HCT116 (cell line): ENCODE results near the gene GNAT1. TPM values are rescaled to one million over a fixed set of nuclear protein-coding genes. Genes with fewer than 3 reads are reported as not detected.

Source experiments
- ATAC-seq: fragments of 200-7000 bp; cut with Tn5 transposase; 2 replicates; pipeline ENCODE4 v1.9.1; 2020; ENCODE audit warnings: mild to moderate bottlenecking, moderate library complexity
- BruUV-seq: library from RNA; stranded (reverse); fragments of 400-500 nt; replicated peaks from 2 replicates; lab custom pipeline; 2021; lab: Mats Ljungman, UMichigan
- CTCF ChIA-PET: fragments of 300-600 bp; sonication (Branson Sonifier 250); formaldehyde crosslinking; loops from one replicate; lab custom pipeline; 2021; ENCODE audit warnings: antibody characterized with exemption; lab: Charles Lee
- POLR2A ChIA-PET: fragments of 300-600, 350-600 bp; sonication (Branson Sonifier 250); formaldehyde crosslinking; loops from one replicate; lab custom pipeline; 2021; ENCODE audit warnings: antibody characterized with exemption; lab: Charles Lee
- RAD21 ChIA-PET, 2 experiments: fragments of 300-600 bp; sonication (Branson Sonifier 250); formaldehyde crosslinking; loops; one replicate each; lab custom pipeline; 2023; ENCODE audit warnings: low total read pairs in 2 of 2; ENCODE audit not compliant: uncharacterized antibody in 2 of 2, unreplicated experiment in 2 of 2, low non-redundant PET in 1 of 2; lab: Charles Lee
- DNase-seq: peaks from one replicate; pipeline ENCODE4 v3.0.0-alpha.2; 2010; ENCODE audit warnings: low read depth, low spot score
- H2AFZ ChIP-seq: fragments of 200-600 bp; shearing (Covaris generic), sonication (generic); 2 replicates; pipeline ENCODE4 v1.6.1; 2017; ENCODE audit warnings: low read depth, mixed run types, mixed read lengths, antibody characterized with exemption, low read length; ENCODE audit not compliant: poor library complexity, severe bottlenecking
- H3K27ac ChIP-seq: 2 replicates; pipeline ENCODE4 v1.5.1; 2012; ENCODE audit warnings: low read depth, low read length
- H3K27me3 ChIP-seq: fragments of 200-600 bp; sonication (generic); 2 replicates; pipeline ENCODE4 v1.6.1; 2016; ENCODE audit warnings: mixed run types, low read length, mixed read lengths; ENCODE audit not compliant: insufficient read depth
- H3K36me3 ChIP-seq, 2 experiments: fragments of 200-500 bp in 1 of 2; fragments of 200-600 bp in 1 of 2; sonication (Bioruptor generic) in 1 of 2; sonication (generic) in 1 of 2; 2 replicates each; pipeline versions ENCODE4 v1.5.1 to v1.6.1; 2014 to 2016; ENCODE audit warnings: low read length in 2 of 2, inconsistent platforms in 1 of 2, mixed read lengths in 1 of 2, mixed run types in 1 of 2; ENCODE audit not compliant: insufficient read depth in 2 of 2, control insufficient read depth in 1 of 2
- H3K4me1 ChIP-seq, 2 experiments: fragments of 200-600 bp in 1 of 2; sonication (generic) in 1 of 2; 2 replicates each; pipeline versions ENCODE4 v1.5.1 to v1.6.1; 2012 to 2017; ENCODE audit warnings: low read length in 2 of 2, inconsistent platforms in 1 of 2, mild to moderate bottlenecking in 1 of 2, mixed read lengths in 1 of 2, mixed run types in 1 of 2, moderate library complexity in 1 of 2; ENCODE audit not compliant: insufficient read depth in 2 of 2, control insufficient read depth in 1 of 2
- H3K4me2 ChIP-seq: fragments of 200-600 bp; sonication (generic); 2 replicates; pipeline ENCODE4 v1.6.1; 2017; ENCODE audit warnings: mixed run types, low read length, mixed read lengths
- H3K4me3 ChIP-seq, 2 experiments: fragments of 200-600 bp in 1 of 2; sonication (generic) in 1 of 2; replicated peaks in 1 of 2; 2 replicates each; pipeline ENCODE4 v1.5.1; 2011 to 2016; ENCODE audit warnings: low read length in 2 of 2, control low read depth in 1 of 2, low read depth in 1 of 2, mild to moderate bottlenecking in 1 of 2, mixed read lengths in 1 of 2, mixed run types in 1 of 2
- H3K79me2 ChIP-seq: fragments of 200-600 bp; sonication (generic); 2 replicates; pipeline ENCODE4 v1.6.1; 2017; ENCODE audit warnings: mild to moderate bottlenecking, mixed run types, low read length, moderate library complexity, mixed read lengths; ENCODE audit not compliant: insufficient read depth
- H3K9ac ChIP-seq: fragments of 200-600 bp; sonication (generic); 2 replicates; pipeline ENCODE4 v1.6.1; 2016; ENCODE audit warnings: low read length, mixed read lengths
- H3K9me2 ChIP-seq: fragments of 200-600 bp; sonication (generic), shearing (Covaris generic); 2 replicates; pipeline ENCODE4 v1.6.1; 2017; ENCODE audit warnings: mixed run types, mild to moderate bottlenecking, moderate library complexity; ENCODE audit not compliant: insufficient read depth
- H3K9me3 ChIP-seq, 2 experiments: fragments of 200-500 bp in 1 of 2; fragments of 200-600 bp in 1 of 2; sonication (Bioruptor generic) in 1 of 2; sonication (generic) in 1 of 2; 2 replicates each; pipeline ENCODE4 v1.6.1; 2014 to 2017; ENCODE audit warnings: low read length in 2 of 2, mixed read lengths in 2 of 2, inconsistent platforms in 1 of 2, low read depth in 1 of 2, mild to moderate bottlenecking in 1 of 2, mixed run types in 1 of 2, moderate library complexity in 1 of 2; ENCODE audit not compliant: control insufficient read depth in 1 of 2, insufficient read depth in 1 of 2
- H4K20me1 ChIP-seq: fragments of 200-600 bp; sonication (generic), shearing (Covaris generic); 2 replicates; pipeline ENCODE4 v1.6.1; 2017; ENCODE audit warnings: mixed run types, mild to moderate bottlenecking, moderate library complexity; ENCODE audit not compliant: insufficient read depth
- CTCF ChIP-seq, 3 experiments: fragments of 200-600 bp in 1 of 3; sonication (generic) in 1 of 3; IDR thresholded peaks in 2 of 3; conservative IDR thresholded peaks in 1 of 3; 2 replicates each; pipeline ENCODE4 v1.5.1; 2012 to 2017; ENCODE audit warnings: low read depth in 2 of 3, low read length in 2 of 3, antibody characterized with exemption in 1 of 3, borderline replicate concordance in 1 of 3, control low read depth in 1 of 3, mild to moderate bottlenecking in 1 of 3, mixed read lengths in 1 of 3, mixed run types in 1 of 3, moderate library complexity in 1 of 3; ENCODE audit not compliant: insufficient read depth in 1 of 3
- EGR1 ChIP-seq: IDR thresholded peaks from 2 replicates; pipeline ENCODE4 v1.6.1; 2012; ENCODE audit warnings: low read depth
- ELF1 ChIP-seq: IDR thresholded peaks from 2 replicates; pipeline ENCODE4 v1.6.1; 2012; ENCODE audit warnings: low read depth, borderline replicate concordance
- EZH2 ChIP-seq: fragments of 200-600 bp; sonication (generic); IDR thresholded peaks from 2 replicates; pipeline ENCODE4 v1.6.1; 2017; ENCODE audit warnings: antibody characterized with exemption, mixed run types
- RAD21 ChIP-seq: IDR thresholded peaks from 2 replicates; pipeline ENCODE4 v1.6.1; 2012; ENCODE audit warnings: low read depth, mild to moderate bottlenecking
- REST ChIP-seq: IDR thresholded peaks from 2 replicates; pipeline ENCODE4 v1.6.1; 2012; ENCODE audit warnings: low read depth
- SIN3A ChIP-seq: IDR thresholded peaks from 2 replicates; pipeline ENCODE4 v1.6.1; 2012; ENCODE audit warnings: low read depth
- SP1 ChIP-seq: IDR thresholded peaks from 2 replicates; pipeline ENCODE4 v1.6.1; 2012; ENCODE audit warnings: low read depth
- SRF ChIP-seq: IDR thresholded peaks from 2 replicates; pipeline ENCODE4 v1.6.1; 2012; ENCODE audit warnings: low read depth
- YY1 ChIP-seq: IDR thresholded peaks from 2 replicates; pipeline ENCODE4 v1.6.1; 2011; ENCODE audit warnings: low read length, low read depth, moderate library complexity, mild to moderate bottlenecking; ENCODE audit not compliant: insufficient replicate concordance; ENCODE audit errors: extremely low read depth
- ZBTB33 ChIP-seq: IDR thresholded peaks from 2 replicates; pipeline ENCODE4 v1.6.1; 2011; ENCODE audit warnings: mild to moderate bottlenecking, low read length, moderate library complexity; ENCODE audit not compliant: insufficient replicate concordance; ENCODE audit errors: extremely low read depth
- intact Hi-C: fragments of 100-400 bp; cut with micrococcal nuclease; formaldehyde crosslinking; loops from 2 replicates; pipeline ENCODE4 v1.10.0; 2022
- total RNA-seq: library from RNA; stranded (reverse); gene quantifications from one replicate; pipeline ENCODE4 v1.2.1, GENCODE V29; 2021; ENCODE audit not compliant: unreplicated experiment

Gene GNAT1
- total RNA-seq, 1 experiment from 2014 or later, result not detected

GRCh38 chr3:50217681-50218080 is 26.3 kb downstream of the GNAT1 start:
- H3K27ac ChIP-seq, result no peak overlapping the region
- CTCF ChIA-PET, result no interaction called here
- no peak for ATAC-seq
- DNase-seq, result no peak
- H3K4me2 ChIP-seq, result no peak overlapping the region
- no peaks in the 10 kb centered on the region for H4K20me1 ChIP-seq
- H3K79me2 ChIP-seq, result no peaks in the 10 kb centered on the region
- no peak overlapping the region for H3K9ac ChIP-seq
- intact Hi-C loops, result no loop called here
- no peaks in the 10 kb centered on the region for H3K9me3 ChIP-seq
- BruUV-seq, result no TSS peak
- H3K36me3 ChIP-seq, result no peaks in the 10 kb centered on the region
- no peaks in the 10 kb centered on the region for H3K27me3 ChIP-seq
- H3K4me1 ChIP-seq, result no peaks in the 10 kb centered on the region
- RAD21 ChIA-PET, result no interaction called here
- TF ChIP-seq REST (no peak), EZH2 (no peak), ZBTB33 (no peak), EGR1 (no peak), SP1 (no peak), RAD21 (no peak), SIN3A (no peak), YY1 (no peak), SRF (no peak), ELF1 (no peak), CTCF (IDR thresholded peaks at IDR 0.05 in 2 of 3, conservative IDR thresholded peaks at IDR 0.05 in 1 of 3; ENCODE audit: borderline replicate concordance in 1 of 3, insufficient read depth in 1 of 3, low read depth in 2 of 3, low read length in 2 of 3) (no peak)
- H3K9me2 ChIP-seq, result no peaks in the 10 kb centered on the region
- H3K4me3 ChIP-seq, result no peak overlapping the region
- H2AFZ ChIP-seq, result no peak overlapping the region
- POLR2A ChIA-PET, result no interaction called here
